Measurements from ENCODE around the gene FIGN. TPM values are rescaled to one million over a fixed set of nuclear protein-coding genes. Genes with fewer than 3 reads are reported as not detected.

Gene FIGN
- total and polyA plus RNA-seq, 2 donors (not counting 1 experiment from before 2014, with no cell fraction given), result 1.5 to 1.6 TPM

DNA sequence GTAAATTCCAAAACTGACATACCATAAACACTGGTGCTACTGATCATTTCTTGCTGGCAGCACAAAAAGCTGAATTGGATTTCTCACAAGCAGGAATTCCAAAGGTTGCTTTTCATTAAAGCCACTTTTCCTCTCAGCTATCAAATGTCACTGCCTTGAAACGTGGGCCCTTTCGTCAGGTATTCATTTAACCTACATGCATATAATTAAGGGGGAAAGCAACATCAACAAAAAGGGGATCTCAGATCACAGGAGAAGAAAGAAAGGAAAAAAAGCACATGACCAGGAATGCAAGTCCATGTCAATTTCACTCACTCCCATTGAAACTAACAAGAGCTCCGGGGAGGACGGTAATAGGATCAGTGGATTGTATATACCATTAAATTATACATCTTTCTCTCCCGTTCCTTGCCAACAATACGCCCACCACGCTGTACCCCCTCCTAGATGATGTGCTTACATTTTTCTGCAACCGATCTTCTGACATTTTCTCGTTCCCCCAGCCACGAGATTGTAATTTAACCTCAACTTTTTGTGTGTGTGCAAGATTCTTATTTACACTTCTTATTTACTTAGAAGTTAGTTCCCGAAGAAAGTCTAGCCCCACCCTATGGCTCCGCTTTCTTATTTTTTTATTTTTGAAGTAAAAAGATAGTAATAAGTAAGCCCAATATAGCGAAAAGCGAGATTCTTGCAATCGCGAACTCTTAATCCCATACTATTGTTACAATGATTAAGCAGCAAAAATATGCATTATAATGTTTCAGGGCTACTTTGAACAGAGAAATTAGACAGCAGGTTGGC lies 725 bp downstream of the FIGN start:
- no peaks in the 10 kb centered on the region for H3K36me3 ChIP-seq (ENCODE audit: control insufficient read depth, insufficient read depth, low read length)
- TF ChIP-seq EZH2 (IDR thresholded peaks at IDR 0.05; ENCODE audit: low read length, missing control alignments), result no peak
- TF ChIP-seq, protein P1, sequence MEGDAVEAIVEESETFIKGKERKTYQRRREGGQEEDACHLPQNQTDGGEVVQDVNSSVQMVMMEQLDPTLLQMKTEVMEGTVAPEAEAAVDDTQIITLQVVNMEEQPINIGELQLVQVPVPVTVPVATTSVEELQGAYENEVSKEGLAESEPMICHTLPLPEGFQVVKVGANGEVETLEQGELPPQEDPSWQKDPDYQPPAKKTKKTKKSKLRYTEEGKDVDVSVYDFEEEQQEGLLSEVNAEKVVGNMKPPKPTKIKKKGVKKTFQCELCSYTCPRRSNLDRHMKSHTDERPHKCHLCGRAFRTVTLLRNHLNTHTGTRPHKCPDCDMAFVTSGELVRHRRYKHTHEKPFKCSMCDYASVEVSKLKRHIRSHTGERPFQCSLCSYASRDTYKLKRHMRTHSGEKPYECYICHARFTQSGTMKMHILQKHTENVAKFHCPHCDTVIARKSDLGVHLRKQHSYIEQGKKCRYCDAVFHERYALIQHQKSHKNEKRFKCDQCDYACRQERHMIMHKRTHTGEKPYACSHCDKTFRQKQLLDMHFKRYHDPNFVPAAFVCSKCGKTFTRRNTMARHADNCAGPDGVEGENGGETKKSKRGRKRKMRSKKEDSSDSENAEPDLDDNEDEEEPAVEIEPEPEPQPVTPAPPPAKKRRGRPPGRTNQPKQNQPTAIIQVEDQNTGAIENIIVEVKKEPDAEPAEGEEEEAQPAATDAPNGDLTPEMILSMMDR (conservative IDR thresholded peaks at IDR 0.05 in 1 of 2, IDR thresholded peaks at IDR 0.05 in 1 of 2; ENCODE audit: low read depth in 1 of 2, low read length in 2 of 2), result no peak
- peak overlapping the region; percentile 71 to 95 (median 82) for H3K4me3 ChIP-seq (replicated peaks in 1 of 4; ENCODE audit: control extremely low read depth in 1 of 4, insufficient read depth in 1 of 4, low read depth in 3 of 4, low read length in 4 of 4)
- H2AFZ ChIP-seq (ENCODE audit: low read length), result peak overlapping the region; percentile 95
- H3K9me3 ChIP-seq (ENCODE audit: control insufficient read depth, insufficient read depth, low read depth, low read length), result no peaks in the 10 kb centered on the region
- peak overlapping the region; percentile 87 for H3K9ac ChIP-seq (ENCODE audit: insufficient read depth, low read length)
- no peaks in the 10 kb centered on the region for H4K20me1 ChIP-seq (ENCODE audit: control insufficient read depth, extremely low read depth, insufficient read depth, low read length)
- peak overlapping the region; percentile 87 for H3K4me2 ChIP-seq (ENCODE audit: extremely low read depth, insufficient read depth, low read length)
- peaks cover 4% of the 10 kb centered on the region for H3K4me1 ChIP-seq (ENCODE audit: control insufficient read depth, extremely low read depth, insufficient read depth, low read length)
- peak overlapping the region; percentile 96 for H3K27ac ChIP-seq (ENCODE audit: insufficient read depth, low read length)
- H3K27me3 ChIP-seq (ENCODE audit: control insufficient read depth, insufficient read depth, low read length), result no peaks in the 10 kb centered on the region
- peak; percentile 41 to 51 for DNase-seq (ENCODE audit: low read depth in 2 of 2)
- peaks cover 33% of the 10 kb centered on the region for H3K79me2 ChIP-seq (ENCODE audit: control insufficient read depth, insufficient read depth, low read length)

DNA sequence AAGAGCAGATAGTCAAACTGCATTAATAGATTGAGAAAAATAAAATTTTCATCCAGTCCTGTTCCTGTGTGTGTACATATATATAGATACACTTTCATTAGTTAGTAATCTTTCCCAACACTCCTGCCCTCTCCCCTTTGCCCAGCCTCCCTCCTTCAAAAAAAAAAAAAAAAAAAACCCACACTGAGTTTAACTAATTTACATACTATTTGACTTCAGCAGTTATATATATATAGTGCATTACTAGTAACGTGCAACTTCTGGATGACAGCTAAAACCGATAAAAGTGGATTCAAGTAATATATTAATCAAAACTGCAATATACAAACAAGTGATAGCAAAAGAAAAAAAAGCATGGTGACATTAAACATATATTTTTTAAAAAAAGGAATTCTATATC lies 1.4 kb downstream of the FIGN start:
- TF ChIP-seq, protein P1 (conservative IDR thresholded peaks at IDR 0.05 in 1 of 2, IDR thresholded peaks at IDR 0.05 in 1 of 2; ENCODE audit: low read depth in 1 of 2, low read length in 2 of 2), result no peak
- no peak for TF ChIP-seq EZH2 (IDR thresholded peaks at IDR 0.05; ENCODE audit: low read length, missing control alignments)
- Histone ChIP-seq H3K79me2 (ENCODE audit: control insufficient read depth, insufficient read depth, low read length) (peaks cover 37% of the 10 kb centered on the region), H3K9me3 (ENCODE audit: control insufficient read depth, insufficient read depth, low read depth, low read length) (no peaks in the 10 kb centered on the region), H2AFZ (ENCODE audit: low read length) (no peak overlapping the region), H3K27me3 (ENCODE audit: control insufficient read depth, insufficient read depth, low read length) (no peaks in the 10 kb centered on the region), H4K20me1 (ENCODE audit: control insufficient read depth, extremely low read depth, insufficient read depth, low read length) (no peaks in the 10 kb centered on the region), H3K27ac (ENCODE audit: insufficient read depth, low read length) (peak overlapping the region; percentile 75), H3K4me1 (ENCODE audit: control insufficient read depth, extremely low read depth, insufficient read depth, low read length) (peaks cover 4% of the 10 kb centered on the region), H3K4me3 (replicated peaks in 1 of 4; ENCODE audit: control extremely low read depth in 1 of 4, insufficient read depth in 1 of 4, low read depth in 3 of 4, low read length in 4 of 4) (peak overlapping the region; percentile 71 to 95 (median 82)), H3K9ac (ENCODE audit: insufficient read depth, low read length) (no peak overlapping the region), H3K4me2 (ENCODE audit: extremely low read depth, insufficient read depth, low read length) (peak overlapping the region; percentile 87), H3K36me3 (ENCODE audit: control insufficient read depth, insufficient read depth, low read length) (no peaks in the 10 kb centered on the region)
- DNase-seq (ENCODE audit: low read depth in 2 of 2), result peak; percentile 8 to 21

DNA sequence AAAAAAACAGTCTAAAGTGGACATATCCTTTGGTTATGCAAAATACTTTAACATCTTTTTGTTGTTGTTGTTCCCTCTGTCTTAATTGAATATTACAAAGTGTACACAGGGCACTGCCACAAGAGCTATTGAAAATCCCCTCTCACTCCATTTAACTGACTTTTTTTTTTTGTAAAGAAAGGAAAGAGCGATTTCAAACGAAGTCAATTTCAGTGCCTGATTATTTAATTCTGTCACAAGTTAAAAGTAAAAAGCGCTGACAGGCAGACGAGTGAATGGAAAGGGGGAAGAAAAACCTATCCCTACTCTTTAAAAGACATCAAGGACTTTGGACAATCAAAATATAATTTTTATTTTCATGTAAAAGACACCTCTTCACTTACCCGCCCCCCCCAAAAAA lies 1.9 kb downstream of the FIGN start:
- peak overlapping the region; percentile 28 for H3K9ac ChIP-seq (ENCODE audit: insufficient read depth, low read length)
- TF ChIP-seq EZH2 (IDR thresholded peaks at IDR 0.05; ENCODE audit: low read length, missing control alignments), result no peak
- TF ChIP-seq, protein P1 (conservative IDR thresholded peaks at IDR 0.05 in 1 of 2, IDR thresholded peaks at IDR 0.05 in 1 of 2; ENCODE audit: low read depth in 1 of 2, low read length in 2 of 2), result no peak
- no peaks in the 10 kb centered on the region for H3K36me3 ChIP-seq (ENCODE audit: control insufficient read depth, insufficient read depth, low read length)
- peak overlapping the region; percentile 71 to 95 (median 82) for H3K4me3 ChIP-seq (replicated peaks in 1 of 4; ENCODE audit: control extremely low read depth in 1 of 4, insufficient read depth in 1 of 4, low read depth in 3 of 4, low read length in 4 of 4)
- peaks cover 4% of the 10 kb centered on the region for H3K4me1 ChIP-seq (ENCODE audit: control insufficient read depth, extremely low read depth, insufficient read depth, low read length)
- peak in 1 of 2 donors; percentile 12 for DNase-seq (ENCODE audit: low read depth in 2 of 2)
- H3K27ac ChIP-seq (ENCODE audit: insufficient read depth, low read length), result peak overlapping the region; percentile 75
- peak overlapping the region; percentile 87 for H3K4me2 ChIP-seq (ENCODE audit: extremely low read depth, insufficient read depth, low read length)
- no peaks in the 10 kb centered on the region for H3K9me3 ChIP-seq (ENCODE audit: control insufficient read depth, insufficient read depth, low read depth, low read length)
- H3K27me3 ChIP-seq (ENCODE audit: control insufficient read depth, insufficient read depth, low read length), result no peaks in the 10 kb centered on the region
- peak overlapping the region; percentile 63 for H2AFZ ChIP-seq (ENCODE audit: low read length)
- peaks cover 37% of the 10 kb centered on the region for H3K79me2 ChIP-seq (ENCODE audit: control insufficient read depth, insufficient read depth, low read length)
- no peaks in the 10 kb centered on the region for H4K20me1 ChIP-seq (ENCODE audit: control insufficient read depth, extremely low read depth, insufficient read depth, low read length)

Measured in fibroblast of lung (primary cell).